Activated CD8-positive, alpha-beta memory T cell treated with anti-CD3 and anti-CD28 coated beads for 1 hour (primary cell): ENCODE data around the gene LHX6.

Experiments used
- DNase-seq, 2 donors: peaks; one replicate each; pipeline ENCODE4 v3.0.0-alpha.2; 2020; ENCODE audit warnings: low read depth in 1 of 2; ENCODE audit errors: extremely low read depth in 1 of 2

LHX6 gene

GRCh38 chr9:122228568-122229484, at the start of gene LHX6:
TSS of gene LHX6 (minus strand) at chr9:122228957. CDS start at chr9:122228740, 217 bp downstream.
- DNase-seq, result no peak

GRCh38 chr9:122277285-122277897, 48.6 kb upstream of the LHX6 start:
- no peak for DNase-seq

DNA sequence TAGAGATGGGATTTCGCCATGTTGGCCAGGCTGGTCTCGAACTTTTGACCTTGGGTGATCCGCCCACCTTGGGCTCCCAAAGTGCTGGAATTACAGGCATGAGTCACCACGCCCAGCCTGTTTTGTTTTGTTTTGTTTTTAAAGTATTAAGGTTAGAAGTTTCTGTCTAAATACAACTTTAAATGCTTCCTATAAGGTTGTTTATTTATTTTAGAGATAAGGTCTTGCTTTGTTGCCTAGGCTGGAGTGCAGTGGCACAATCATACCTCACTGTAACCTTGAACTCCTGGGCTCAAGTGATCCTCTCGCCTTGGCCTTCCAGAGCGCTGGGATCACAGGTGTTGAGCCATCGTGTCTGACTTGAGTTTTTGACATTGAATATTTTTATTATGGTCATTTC, 47.3 kb upstream of the LHX6 start:
- DNase-seq, result no peak

DNA sequence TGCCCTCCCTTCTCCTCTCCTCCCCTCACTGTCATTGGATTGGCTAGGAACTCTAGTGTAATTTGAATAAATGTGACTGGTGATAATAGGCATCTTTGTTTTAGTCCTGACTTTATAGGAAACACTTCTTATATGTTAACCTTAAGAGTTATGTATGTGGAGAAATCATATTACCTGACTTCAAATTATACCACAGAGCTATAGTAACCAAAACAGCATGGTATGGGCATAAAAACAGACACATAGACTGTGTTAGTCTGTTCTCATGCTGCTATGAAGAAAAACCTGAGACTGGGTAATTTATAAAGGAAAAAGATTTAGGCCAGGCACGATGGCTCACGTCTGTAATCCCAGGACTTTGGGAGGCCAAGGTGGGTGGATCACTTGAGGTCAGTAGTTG, 45.3 kb upstream of the LHX6 start:
- no peak for DNase-seq

DNA sequence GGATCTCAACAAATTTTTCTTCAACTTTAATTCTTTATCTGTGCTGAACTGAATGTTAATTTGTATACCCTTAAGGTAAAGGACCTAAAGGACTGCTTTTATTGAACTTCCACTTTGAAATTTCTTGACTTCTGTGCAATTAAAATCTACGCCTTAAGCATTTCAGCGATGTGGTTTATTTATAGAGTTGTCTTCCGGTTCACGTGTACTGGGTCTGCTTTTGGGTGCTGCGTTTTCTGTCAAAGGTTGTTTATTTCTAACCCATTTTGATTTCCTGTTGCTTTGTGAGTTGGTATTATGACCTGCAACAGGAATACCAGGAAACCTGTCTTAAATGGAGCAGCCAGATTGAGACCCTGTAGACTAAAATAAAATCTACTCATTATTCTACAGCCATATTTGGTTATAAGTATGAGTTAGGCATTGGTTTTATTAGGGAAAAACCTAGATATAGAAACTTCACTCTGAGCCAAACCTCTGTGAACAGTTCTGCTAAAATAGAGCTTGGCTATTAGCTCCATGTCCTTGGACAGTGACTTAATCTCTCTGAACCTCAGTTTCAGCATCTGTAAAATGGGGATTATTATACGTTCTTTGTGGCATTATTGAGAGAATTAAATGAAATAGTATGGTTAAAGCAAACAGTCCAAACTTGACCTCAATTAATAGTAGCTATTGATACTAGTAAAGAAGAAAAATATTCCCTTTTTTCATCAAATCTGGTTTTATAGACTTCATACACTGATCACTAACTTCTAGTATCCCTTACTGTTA, 39.5 kb upstream of the LHX6 start:
- DNase-seq, result no peak

GRCh38 chr9:122265149-122265915, 36.6 kb upstream of the LHX6 start:
- DNase-seq, result no peak

GRCh38 chr9:122264360-122265148, 35.8 kb upstream of the LHX6 start, which contains the start of the genes MRRF and RBM18:
TSS of gene MRRF (plus strand) at chr9:122264882. CDS start at chr9:122270892, 6,010 bp downstream.
TSS of gene RBM18 (minus strand) at chr9:122264840. CDS start at chr9:122261492, 3,348 bp downstream.
- DNase-seq, result peak; percentile 62 to 87

DNA sequence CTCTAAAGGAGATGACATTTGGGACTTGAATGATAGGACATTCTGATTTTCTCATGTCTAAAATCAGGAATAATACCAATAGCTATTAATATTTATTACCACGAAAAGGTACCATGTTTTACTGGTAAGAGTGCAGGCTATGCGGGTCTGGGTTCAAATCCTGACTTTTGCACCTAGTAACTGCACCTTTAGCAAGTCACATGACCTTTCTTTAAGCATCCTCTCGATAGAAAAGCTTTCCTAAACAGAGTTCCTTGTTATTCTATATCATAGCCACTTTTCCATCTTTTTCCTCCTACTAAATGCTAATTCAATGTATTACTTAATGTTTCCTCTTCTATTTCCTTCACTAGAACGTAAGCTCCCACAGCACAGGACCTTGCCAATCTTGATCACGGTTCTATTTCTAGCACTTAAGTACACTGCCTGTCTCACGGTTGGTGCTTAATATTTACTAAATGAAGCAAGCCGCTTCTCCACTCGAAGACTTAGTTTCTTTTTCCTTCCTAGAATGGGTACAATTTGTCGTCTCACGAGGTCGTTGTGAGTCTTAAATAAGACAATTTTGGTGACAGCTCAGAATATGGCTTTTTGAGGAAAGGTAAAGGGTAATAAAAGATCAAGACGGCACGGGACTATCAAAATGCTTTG, 35.1 kb upstream of the LHX6 start:
- no peak for DNase-seq

DNA sequence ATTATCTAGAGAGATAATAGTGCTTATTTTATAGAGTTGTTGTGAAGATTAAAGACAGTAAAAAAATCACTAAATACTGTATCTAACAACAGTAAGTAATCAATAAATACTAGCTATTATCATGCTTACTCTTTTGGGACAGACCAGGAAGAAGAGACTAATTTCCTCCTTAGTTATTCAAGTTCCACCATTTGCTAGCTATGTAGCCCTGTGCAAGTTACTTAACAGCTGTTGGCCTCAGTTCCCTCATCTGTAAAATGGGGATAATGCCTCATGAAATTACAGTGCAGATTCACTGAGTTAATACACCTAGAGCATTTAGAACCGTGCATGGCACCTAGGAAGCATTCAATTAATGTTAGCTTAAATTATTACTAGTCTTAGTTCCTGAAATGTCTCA, 33.3 kb upstream of the LHX6 start:
- DNase-seq, result no peak

DNA sequence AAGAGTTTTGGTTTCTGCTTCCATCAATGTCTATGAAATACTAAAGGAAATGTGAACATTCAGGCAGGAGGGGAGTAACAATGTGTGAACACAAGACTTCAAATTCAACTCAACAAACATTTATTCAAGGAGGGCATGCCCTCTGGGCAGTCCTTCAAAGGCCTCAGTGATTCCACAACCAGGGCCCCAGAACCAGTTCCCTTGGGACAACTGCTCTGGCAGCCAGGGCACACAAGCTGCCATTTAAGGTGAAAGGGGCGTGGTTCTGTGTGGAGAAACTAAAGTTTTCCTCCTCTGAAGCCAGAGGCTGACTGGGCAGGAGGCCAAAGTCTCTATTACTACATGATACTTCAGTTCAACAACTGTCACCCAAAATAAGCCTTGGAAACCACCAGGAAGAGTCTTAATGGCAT, 32.7 kb upstream of the LHX6 start:
- DNase-seq, result no peak

DNA sequence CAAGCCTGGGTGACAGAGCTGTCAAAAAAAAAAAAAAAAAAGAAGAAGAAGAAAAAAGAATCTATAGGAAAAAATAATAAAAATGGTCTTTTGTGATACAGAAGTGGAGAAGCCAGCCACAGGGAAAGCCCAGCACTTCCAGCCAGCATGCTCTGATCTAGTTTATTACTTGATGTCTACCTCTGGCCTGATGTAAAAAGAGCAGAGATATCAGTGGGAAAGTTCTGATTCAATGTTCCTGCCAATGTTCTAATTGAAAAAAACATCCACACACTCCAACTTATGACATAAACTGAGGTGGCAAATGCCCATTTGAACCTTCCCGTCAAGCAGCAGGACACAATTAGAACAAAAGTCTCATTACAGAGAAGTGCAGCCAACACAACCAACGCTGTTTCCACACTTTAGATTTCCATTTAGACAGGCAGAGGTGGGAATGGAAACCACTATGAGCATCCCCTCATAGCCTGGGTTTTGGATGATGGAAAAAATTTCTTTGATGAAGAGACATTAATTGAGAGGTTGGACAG, 30.2 kb upstream of the LHX6 start:
- DNase-seq, result no peak

DNA sequence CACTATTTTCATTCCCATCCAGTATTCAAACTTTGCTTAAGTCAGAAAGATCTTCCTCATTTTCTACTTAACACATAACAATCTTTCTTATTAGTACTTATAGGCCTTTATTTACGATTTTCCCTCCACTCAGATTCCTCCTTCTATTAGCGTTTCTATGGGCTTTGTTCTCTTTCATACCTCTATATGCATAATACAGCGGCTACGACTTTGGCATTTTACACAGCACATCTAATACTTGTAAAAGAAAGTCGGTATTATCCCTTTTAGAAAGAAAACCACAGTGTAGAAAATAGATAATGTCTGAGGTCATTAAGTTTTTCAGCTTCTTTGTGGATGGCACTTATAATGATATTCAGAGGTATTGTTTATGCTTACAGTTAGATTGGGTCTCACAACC, 27.4 kb upstream of the LHX6 start:
- DNase-seq, result no peak

GRCh38 chr9:122254761-122255160, 26.0 kb upstream of the LHX6 start:
- no peak for DNase-seq

DNA sequence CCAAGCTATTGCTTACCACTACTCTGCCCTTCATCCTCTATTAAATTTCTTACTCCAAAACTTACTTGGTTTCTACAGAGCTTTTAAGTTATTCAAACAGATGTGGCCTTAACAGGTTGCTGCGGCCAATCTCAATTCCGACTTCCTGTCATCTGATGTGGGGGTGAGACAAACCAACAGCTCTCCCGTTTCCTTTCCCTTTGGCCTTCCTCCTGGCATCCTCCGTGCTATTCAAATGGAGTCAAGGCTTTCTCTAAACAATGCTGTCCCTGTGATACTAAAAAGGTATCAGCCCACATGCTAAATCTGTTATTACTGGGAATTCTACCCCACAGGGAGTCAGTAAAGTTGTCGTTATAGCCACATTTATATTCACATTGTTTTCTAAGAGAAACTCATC, 24.0 kb upstream of the LHX6 start:
- no peak for DNase-seq

DNA sequence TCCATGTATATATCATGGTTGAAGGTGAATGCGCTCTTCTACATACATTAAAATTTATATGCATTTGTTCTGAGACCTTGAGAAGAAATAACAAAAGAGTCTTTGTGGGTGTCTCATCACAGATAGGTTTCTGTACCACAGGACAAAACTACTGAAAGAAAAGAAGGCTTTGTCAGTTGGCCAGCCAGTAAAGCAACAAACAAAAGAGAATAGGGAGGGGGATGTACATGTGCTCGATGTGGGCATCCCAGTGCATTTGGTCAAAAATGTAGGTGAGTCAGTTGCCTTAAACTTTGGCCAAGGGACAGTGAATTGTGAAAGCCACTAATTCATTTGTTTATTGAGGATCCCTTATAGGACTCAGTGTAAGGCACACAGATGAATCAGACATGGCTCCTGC, 22.6 kb upstream of the LHX6 start:
- DNase-seq, result no peak

DNA sequence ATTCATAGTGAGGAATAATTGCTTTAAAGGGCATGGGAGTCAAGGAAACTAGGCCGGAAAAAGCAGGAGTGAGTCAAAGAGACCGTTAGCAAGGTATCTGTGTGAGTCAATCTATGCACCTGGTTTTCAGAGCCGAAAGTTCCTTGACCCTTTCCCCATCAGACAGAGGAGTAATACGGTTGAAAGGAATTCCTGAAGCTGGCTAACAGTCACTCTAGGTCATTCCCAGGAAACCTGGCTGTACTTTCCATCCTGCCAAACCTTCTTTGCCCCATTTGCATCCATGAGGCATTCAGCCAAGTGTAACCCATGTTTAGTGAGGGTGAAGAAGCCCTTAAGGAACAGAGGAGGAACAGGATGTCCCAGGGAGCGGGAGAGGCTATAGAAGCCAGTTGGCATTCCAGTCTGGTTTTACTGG, 19.7 kb upstream of the LHX6 start:
- DNase-seq, result no peak

- no peak for DNase-seq
These were observed 17.9 kb upstream of the LHX6 start for GRCh38 chr9:122246666-122247065.

DNA sequence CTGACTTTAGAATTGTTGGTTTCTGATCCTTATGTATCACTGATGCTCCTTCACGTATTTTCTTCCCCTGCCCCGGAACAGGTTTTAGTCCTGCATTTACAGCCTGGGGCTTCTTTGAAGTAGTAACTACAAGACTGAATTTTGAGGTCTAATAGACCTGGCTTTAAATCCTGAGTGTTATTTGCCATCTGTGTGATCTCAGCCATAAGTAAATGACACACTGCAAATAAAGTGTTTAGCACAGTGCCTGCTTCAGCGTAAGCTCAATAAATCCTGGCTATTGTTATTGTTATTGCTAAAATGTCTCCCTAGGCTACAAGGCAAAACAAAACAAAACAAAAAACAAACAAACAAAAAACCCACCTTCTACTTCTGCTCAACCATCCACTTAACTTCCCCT, 15.6 kb upstream of the LHX6 start:
- no peak for DNase-seq

GRCh38 chr9:122239722-122240121, 11.0 kb upstream of the LHX6 start:
- DNase-seq, result no peak
